CD4-positive, alpha-beta T cell treated with Interleukin-1 beta for 1 hour (primary cell): ENCODE data around the gene RALGPS1.

Source experiments
- DNase-seq, 2 donors: peaks; one replicate each; pipeline ENCODE4 v3.0.0-alpha.2; 2020 to 2022

The RALGPS1 gene

DNA sequence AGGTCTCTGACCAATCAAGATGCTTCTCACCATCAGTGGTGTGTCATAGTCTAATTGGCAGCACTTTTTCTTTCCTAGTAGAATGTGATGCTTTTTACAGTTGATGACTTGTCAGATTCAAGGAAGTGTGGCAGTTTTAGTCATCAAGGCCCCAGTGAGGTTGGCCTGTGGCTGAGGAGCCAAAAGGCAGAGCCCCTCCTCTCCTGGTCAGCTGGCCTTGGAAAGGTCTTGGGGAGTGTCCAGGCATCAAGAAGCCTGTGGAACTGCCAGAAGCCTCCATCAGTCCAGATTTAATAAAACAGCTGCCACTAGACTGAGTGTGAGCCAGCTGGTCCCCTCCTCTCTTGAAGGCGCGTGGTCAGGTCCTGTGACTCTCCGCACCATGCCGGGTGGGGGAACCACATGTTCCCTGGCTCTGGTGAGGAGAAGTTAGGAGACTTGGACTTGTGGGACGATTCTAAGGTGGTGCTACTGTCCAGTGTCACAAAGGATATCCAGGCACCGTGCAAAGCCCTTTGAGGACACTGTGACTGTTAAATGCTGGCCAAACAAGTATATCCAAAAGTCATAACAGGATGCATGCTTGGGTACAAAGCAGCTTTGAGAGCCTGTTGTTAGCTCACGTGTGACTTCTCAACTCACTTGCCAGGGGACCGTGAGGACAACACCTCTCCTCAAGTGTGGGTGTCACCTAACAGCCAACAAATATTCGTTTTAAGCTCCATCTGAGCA, 213.9 kb downstream of the RALGPS1 start:
- no peak for DNase-seq

DNA sequence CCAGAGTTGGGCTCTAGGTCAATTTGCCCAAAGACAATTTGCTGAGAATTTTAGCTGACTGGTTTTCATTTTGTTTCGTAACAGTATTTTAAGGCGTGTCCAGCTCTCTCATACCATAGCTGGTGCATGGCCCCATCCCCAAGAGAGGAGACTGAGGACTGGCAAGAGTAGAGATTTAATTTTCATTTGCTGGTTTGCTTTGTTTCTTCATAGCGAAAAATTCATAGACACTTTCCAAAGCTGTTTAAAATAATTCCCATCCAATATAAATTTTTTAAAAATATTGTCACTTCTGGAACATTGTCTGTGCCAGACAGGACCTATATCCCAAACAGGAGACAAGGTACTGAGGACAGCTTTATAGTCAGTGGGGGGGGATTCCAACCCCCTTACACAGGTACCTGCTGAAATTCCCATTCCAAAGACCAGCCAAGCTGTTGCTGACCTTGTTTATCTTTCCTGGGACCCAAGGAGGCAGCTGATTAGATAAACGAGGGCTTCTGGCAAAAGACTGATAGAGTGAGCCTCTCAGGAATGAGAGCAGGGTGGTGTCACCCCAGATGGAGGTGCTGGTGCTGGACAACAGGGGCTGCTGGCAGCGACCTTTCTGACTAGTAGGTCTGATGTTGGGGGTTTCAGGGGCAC, 214.6 kb downstream of the RALGPS1 start:
- DNase-seq: no peak

DNA sequence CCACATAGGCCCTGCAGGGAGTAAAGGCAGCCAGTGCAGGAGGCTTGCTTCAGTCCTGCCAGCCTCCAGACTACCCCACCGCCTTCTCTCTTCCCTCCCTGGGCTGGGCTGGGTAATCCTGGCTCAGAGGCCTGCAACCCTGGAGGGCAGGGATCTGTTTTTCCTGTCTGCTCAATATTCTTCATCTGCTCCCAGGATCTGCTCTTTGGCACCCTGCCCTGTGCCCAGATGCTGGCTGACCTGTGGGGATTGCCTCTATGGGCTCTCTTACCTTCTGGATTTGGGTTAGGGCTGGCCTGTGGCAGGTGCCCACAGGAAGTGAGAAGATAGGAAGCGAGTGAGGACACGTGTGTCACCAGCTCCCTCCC, 215.1 kb downstream of the RALGPS1 start:
- DNase-seq: no peak

DNA sequence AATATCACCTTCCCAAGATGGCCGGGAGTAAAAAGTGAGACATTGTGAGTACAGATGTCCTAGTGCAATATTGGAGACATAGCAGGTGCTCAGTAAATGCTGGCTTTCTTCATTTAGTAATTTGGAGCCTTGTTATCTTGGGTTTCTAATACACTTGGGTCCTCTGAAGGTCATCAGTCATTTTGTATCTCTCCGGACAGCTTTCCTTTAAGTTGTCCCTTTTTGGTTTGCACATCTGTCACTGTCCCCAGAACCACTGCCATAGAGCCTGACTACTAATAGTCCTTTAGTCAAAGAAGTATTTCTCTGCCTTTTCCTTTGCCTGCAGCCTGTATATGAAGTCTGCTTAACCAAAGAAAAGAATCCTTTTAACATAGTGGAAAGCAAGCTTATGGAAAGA, 215.7 kb downstream of the RALGPS1 start:
- DNase-seq: no peak

DNA sequence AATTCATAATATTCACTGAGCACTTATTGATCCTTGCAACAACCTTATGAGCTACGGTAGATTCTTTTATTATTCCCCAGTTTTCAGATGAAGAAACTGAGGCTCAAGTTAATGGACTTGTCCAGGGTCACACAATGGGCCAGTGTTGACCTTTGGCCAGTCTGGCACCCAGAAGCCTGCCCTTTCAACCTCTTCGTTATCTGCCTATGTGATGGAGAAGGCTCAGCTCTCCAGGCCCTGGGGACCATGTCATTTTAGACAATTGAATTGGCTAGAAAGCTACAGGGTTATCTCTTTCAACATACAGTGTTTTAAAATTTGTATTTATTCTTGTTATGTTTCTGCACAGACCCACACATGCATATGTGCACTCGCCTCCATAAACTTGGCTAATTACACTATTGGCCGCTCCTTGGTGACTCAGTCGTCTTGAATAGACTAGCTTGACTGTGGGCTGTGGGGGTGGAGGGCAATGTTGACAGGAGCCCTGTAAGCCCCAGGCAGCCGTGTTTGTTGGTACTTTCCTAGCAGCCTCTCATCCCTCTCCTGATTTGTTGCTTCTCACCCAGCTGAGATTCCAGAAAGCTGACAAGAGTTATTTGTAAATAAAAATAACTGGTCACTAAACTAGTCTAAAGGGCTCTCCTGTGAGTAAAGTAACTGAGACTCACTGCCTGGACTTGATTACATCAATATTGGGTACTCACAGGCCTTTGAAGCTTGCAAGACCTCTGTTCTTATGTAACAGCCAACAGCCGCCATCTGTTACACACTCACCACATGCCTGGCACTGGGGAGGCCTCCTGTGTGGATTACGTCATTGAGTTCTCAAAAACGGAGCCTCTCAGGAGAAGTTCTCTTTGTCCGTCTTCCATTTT, 216.3 kb downstream of the RALGPS1 start:
- DNase-seq: peak in 1 of 2 donors; percentile 26

DNA sequence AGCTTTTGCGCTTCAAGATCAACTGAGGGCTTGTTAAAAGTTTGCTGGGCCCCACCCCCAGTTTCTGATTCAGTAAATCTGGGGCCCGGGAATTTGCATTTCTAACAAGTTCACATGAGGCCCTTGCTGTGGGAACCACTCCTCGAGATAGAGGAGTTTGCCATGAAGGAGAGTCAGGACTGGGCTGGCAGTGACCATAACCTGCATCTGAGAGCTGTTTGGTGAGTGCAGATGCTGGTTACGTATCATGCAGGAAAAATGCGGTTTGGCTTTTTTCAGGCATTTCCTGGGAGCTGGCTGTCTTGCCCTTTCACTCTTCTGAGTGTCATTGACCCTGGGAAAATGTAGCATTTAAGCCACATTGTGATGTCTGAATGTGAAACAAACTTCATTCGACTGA, 217.3 kb downstream of the RALGPS1 start:
- no peak for DNase-seq

DNA sequence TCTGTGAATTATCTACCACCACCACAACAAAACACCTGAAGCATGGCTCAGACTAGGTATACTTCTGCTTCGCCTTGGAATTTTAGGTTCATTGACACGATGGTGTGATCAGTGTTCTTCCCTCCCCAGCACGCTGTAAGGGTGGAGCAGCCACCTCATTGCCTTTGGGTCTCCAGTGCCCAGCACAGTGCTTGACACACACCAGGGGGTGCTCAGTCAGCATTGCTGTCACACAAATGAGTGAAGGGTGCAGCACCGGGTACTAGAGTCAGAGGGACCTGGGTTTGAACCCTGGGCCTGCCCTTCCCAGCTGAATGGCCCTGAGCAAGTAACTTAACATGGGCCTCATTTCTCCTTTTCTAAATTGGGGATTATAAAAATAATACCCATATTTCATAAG, 217.8 kb downstream of the RALGPS1 start:
- DNase-seq: no peak

DNA sequence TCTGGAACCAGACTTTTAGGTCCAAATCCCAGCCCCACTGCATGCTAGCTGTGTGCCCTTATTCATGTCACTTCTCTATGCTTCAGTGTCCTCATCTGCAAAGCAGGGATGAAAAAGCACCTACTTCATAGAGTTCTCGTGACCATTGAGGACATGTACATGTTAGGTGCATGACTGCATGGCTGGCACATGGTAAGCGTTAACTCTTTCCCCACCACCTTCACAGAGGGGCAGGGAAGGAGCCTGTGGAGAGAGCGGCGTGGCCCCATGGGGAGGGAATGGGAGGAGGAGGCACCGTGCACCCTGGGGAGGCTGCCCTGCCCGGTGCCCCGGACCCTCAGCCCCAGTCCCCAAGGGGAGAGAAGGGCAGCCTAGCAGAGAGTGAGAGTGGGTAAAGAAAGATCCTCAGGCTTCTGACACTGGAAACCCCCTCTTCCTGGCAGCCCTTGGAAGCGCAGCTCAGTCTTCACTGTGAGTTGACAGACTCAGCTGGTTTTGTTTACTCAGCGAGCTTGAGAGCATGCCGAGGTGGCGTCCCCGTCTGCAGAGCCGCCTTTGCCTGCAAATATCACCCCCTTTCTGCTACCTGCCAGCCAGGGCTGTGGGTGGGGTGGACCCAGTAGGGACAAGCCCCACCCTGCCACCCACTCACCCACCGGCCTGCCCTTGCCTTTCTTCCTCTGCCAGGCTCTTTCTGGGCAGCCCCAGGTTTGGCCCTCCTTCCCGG, 218.5 kb downstream of the RALGPS1 start:
- no peak for DNase-seq

DNA sequence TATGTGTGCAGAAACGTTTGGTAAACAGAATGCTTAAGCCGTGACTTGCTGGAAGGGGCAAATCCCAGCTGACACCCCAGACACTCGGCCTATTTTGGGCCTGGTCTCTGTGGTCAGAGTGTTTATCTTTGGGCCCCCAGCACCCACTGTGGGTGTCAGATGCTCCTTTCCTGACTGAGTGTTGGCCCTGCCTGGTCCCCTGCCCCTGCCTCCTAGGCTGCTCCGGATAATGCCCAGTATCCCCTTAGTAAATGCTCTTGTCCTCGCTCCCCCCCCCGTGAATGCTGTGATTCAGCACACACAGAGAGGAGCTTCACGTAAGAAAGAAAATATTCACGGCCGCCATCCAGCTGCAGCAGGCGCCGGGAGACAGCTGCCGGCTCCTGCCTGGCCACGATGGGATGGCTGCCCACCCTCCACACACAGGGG, 219.2 kb downstream of the RALGPS1 start:
- no peak for DNase-seq

DNA sequence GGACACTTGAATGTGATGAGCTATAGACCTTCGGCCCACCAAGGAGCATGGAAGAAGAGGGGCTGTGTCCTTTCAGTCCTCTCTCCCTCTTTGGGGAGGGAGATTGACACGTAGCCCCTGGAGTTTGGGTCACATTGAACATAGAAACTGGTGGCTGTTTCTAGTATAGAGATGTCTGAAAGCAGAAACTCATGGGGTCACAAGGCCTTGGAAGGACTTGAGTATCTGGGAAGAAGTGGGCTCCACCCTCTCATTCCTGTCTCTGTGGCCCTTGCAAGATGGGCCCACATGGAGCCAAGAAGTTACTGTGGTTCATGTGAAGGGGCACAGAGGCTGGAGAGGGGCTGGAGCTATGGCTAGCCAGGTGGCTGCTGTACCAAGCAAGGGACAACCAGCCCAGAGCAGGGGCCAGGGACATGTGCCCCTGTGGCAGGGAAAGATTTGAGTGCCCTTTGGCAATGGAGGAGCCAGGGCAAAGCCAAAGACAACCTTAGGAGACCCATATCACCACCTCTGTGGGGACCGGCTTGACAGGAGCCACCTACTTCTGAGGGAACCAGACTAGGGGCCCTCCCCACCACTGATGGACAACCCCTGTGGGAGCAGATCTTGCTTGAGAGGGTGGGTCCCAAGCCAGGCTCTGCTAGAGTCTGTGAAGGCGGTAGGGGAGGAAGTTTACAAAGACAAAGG, 220.6 kb downstream of the RALGPS1 start:
- DNase-seq: no peak

DNA sequence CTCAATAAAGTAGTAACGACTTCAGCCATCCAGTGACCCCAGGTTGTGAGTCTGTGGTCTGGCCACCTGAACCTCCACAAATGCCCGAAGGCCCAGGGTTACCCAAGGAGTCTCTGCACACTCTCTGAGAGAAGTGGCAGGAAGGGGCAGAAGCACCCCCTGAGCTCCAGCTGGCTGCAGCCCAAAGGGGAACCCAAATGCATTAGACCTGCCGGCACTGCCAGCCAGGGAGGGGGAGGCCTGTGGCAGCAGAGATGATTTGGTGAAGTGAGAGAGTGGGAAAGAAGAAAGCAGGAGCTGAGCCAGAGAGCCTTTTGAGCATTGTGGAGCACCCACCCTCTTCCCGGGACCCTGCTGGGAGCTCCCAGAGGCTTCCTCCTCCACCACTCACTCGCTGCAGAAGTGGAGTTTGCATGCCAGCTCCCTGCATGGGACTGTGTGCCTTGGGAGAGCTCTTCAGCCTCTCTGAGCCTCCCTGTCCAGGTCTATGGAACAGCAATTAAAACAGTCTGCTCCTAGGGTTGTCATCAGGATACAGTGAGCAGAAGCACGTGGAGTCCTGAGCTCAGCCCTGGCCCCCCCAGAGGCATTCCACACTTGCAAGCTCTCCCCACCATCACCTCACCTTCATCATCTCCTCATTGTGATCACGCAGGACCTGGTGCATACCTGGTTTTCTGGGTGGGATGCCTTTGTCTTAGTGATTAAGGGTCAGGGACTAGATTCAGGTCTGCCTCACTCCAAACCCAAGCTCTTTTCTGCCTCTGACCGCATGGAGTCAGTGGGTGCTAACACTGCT, 221.7 kb downstream of the RALGPS1 start:
- no peak for DNase-seq

DNA sequence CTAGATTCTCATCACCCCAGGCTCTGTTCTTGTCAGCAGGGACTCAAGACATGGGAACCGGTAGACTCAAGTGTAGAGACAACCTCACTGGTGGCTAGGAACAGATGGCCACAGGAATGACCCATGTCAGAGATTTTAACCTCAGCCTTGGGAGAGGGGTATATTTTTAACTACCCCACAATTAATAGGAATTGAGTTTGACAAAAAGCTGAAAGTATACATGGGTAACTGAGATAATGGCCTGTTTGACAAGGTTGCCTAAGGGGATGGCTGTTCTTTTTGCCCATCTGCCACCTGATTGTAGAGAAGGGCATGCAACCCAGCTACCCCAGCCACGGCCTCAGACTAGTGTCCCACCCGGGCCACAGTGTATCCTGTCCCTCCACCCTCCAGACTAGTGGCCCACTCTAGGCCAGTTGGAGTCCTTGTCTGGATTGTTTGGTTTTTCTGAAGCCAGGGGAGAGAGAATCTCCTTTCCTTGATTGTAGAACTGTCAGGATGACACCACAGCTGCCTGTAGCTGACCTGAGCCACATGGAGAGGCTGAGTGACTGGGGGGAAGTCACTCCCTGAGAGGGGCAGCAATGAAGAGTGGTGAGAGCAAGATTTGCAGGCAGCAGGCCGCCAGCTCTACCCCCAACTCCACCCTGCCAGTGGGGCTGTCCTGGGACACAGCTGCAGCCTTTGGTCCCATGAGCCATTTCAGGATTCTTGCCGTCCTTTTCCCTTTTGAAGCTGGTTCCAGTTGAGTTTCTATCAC, 222.5 kb downstream of the RALGPS1 start:
- DNase-seq: no peak

DNA sequence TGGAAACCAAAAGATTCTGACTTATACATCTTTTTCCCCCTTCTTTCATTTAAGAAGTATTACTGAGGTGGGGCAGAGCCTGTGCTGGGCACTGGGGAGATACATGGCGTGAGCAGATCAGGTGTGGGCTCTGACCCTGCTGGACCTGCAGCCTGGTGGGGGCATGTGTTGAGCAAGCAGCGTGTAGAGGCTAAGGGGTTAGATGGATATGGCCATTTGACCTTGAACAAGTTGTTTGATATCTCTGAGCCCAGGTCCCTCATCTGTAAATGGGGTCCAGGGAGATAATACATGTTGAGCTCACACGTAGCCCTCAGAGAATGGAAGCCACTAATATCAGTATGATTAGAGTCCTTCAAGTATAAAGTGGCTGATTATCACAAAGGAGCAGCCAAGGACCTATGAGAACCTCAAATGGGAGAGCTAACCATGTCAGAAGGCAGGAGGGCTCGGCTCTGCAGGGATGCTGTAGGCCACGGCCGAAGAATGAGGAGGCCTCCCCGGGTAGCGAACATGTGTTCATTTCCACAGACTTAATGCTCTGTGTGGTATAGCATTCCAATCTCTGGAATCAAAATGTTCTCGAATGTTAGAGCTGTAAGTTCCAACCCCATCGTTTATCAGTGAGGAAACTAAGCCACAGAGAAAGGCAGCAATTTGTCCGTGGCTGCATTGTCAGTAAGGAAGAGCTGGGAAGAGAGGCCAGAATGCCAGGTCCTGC, 223.2 kb downstream of the RALGPS1 start:
- no peak for DNase-seq

DNA sequence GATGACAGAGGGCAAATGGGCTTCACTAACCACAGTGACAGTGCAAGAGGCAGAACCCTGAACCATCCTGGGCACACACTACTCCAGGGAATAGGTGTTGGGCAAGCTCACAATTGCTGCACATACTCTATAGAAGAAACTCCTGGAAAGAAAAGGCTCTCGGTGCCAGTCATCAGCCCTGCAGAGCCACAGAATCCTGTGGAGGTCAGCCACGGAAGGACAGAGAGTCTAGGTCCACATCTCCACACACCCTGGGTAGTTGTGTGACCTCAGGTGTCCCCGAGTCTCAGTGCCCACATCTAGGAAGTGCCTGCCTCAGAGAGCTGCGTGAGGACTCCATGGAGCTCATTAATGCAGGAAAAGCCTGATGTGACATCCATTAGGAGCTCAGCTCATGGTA, 223.9 kb downstream of the RALGPS1 start:
- no peak for DNase-seq

DNA sequence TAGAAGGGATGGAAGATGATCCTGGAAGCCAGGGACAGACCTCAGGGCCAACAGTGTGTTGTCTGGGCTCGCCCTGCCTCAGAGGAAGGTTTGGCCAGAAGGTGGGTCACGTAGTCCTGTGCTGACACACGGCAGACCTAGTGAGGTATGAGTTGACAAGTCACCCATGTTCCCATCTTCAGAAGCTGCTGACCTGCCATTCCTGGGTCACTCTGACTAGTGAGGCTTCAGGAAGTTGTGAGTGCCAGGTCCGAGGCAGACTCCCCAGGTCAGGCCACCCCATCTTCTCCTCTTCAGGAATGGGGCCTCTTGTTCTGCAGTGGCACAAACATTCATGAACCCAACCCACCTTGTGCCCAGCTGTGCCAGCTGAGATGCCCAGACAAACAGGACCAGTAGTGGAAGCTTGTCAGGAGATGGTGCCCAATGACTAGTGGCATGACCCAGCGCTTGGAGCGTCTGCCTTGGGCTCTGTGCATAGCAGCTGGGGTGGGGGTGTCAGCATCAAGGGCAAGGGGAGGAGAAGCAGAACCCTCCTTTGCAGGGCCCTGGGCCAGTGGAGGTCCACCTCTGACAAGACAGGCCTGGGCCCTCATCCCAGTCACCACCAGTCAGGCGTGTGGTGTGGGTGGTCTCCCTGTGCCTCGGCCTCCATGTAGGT, 224.6 kb downstream of the RALGPS1 start:
- DNase-seq: no peak

DNA sequence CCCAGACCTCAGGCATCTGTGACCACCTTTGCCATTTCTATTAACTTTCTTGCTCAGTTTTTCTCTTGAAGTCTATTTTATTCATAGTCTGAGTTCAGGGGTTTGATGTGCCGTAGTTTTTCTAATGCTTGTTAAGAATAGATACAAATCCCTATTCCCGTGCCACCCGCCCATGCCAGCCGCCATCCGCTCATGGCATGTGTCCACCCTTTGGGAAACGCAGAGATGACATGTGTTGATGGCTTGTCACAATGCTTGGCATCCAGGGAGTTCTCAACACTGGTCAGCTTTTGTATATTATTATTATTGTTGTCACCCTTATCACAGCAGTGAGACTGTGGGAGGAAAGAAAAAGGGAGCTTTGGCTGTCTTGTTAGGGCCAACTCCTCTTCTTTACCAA, 225.2 kb downstream of the RALGPS1 start:
- DNase-seq: no peak

DNA sequence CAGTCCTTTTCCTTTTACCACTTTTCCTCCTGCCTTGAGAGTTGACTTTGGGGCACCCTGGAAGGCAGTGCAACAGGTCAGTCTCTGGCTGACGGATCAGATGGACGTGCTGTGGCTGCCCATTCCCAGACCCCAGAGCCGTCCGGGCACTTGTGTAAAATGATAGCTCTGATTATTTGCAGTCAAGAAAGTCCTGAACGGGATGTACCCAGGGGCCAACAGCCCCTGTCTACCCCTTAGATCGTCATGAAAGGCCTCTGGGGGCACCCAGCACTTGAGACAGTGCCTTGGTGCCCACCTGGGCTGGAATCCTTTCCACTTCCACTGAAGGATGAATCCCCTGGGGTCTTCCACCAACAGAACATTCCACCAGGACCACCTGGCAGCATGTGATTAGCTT, 225.6 kb downstream of the RALGPS1 start:
- DNase-seq: no peak

DNA sequence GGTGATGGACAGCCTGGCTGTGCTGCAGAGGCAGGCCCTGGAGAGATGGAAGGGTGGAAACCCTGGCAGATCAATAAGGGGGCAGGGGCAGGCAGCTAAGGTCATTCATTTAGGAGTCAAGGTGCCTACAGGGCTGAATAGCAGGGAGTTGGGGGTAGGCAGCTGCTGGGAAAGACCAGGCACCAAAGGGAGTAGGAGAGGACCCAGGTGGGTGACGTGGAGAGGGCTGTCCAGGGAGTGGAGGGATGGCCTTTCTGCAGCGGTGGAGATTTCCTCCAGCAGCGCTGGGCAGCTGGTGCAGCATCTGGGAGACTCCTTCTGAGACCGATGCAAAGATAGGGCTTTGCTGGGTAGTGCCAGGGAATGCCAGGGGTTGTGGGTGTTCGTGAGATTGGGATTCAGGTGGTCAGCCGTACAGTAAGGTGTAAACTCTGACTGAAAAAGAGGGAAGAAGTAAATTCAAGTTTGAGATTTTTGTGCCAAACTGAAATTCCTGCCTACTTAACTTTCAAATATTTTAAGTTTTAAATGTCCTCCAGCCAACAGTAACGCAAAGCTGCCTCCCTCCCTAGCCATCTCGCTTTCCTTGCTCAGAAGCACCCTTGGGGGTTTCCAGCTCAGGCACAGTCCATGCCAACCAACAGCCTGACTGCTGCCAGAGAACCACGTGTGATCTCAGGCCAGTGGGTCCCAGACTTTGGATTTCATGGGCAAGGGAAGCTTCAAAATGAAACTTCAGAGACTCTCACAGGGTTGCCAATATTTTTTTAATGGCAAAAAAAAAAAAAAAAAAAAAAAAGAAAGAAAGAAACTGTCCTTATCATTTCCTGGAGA, 226.5 kb downstream of the RALGPS1 start:
- no peak for DNase-seq

DNA sequence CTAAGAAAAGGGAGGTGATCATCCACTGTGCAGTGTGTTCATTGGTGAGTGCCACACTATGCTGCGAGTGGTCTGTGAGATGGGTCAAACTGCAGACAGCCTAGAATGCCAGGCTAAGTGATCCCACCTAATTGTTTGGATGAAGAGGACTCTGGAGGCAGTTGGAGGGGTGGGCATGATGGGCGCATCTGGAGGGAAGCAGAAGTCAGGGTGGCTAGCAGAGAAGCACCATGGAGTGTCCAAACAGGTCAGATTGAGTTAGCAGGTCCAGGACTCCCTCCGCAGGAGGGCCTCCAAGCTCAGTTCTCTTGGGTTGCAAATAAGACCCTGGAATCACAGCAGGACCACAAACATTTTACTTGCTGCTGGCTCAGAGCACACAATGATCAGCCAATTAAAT, 227.7 kb downstream of the RALGPS1 start:
- DNase-seq: no peak
